Measurements from ENCODE around the gene ASPG. TPM values are rescaled to one million over a fixed set of nuclear protein-coding genes. Genes with fewer than 3 reads are reported as not detected.

Gene ASPG
- total RNA-seq, 1 donor: not detected

- no peak for TF ChIP-seq CTCF (IDR thresholded peaks at IDR 0.05; ENCODE audit: insufficient read depth, low read length)
- no peak overlapping the region for H3K4me3 ChIP-seq (ENCODE audit: low read depth, low read length)
- no peak for DNase-seq (ENCODE audit: low read depth)
These were observed 50.5 kb downstream of the ASPG start for GRCh38 chr14:104135904-104136471.

- TF ChIP-seq CTCF (IDR thresholded peaks at IDR 0.05; ENCODE audit: insufficient read depth, low read length): no peak
- no peak for DNase-seq (ENCODE audit: low read depth)
- no peak overlapping the region for H3K4me3 ChIP-seq (ENCODE audit: low read depth, low read length)
These were observed 51.2 kb downstream of the ASPG start for GRCh38 chr14:104136472-104137296.

GRCh38 chr14:104137297-104138097 is 52.0 kb downstream of the ASPG start:
- TF ChIP-seq CTCF (IDR thresholded peaks at IDR 0.05; ENCODE audit: insufficient read depth, low read length): peak; percentile 41
- H3K4me3 ChIP-seq (ENCODE audit: low read depth, low read length): no peak overlapping the region
- DNase-seq (ENCODE audit: low read depth): peak; percentile 6

GRCh38 chr14:104138098-104138717 is 52.7 kb downstream of the ASPG start, which contains the start of gene KIF26A:
KIF26A (plus strand) TSS chr14:104138587; CDS start chr14:104138723, 136 bp downstream.
- H3K4me3 ChIP-seq (ENCODE audit: low read depth, low read length): no peak within 1 kb of the TSS
- no peak for TF ChIP-seq CTCF (IDR thresholded peaks at IDR 0.05; ENCODE audit: insufficient read depth, low read length)
- DNase-seq (ENCODE audit: low read depth): no peak

GRCh38 chr14:104138718-104139459 is 53.4 kb downstream of the ASPG start:
- no peak overlapping the region for H3K4me3 ChIP-seq (ENCODE audit: low read depth, low read length)
- TF ChIP-seq CTCF (IDR thresholded peaks at IDR 0.05; ENCODE audit: insufficient read depth, low read length): no peak
- DNase-seq (ENCODE audit: low read depth): no peak
